ENCODE results near the gene TPCN2. TPM values are rescaled to one million over a fixed set of nuclear protein-coding genes. Genes with fewer than 3 reads are reported as not detected.

TPCN2 gene
- total RNA-seq, 1 experiment from 2014 or later, result 20.6 TPM

GRCh38 chr11:69164824-69165223 is 116.1 kb downstream of the TPCN2 start:
- H3K9me3 ChIP-seq (ENCODE audit: control insufficient read depth, insufficient read depth, low read depth, low read length), result no peaks in the 10 kb centered on the region
- intact Hi-C loops (cut with micrococcal nuclease; ENCODE audit: unreplicated experiment) (no loop called here), in situ Hi-C loops (cut with HindIII; ENCODE audit: low pct_unique_long_range_greater_than_20kb, low sequenced_read_pairs) (no loop called here)
- no peaks in the 10 kb centered on the region for H3K36me3 ChIP-seq (ENCODE audit: control insufficient read depth, insufficient read depth, low read length)
- ChIA-PET POLR2A (no interaction called here), CTCF (no interaction called here)
- peaks cover 14% of the 10 kb centered on the region for H3K4me1 ChIP-seq (ENCODE audit: control insufficient read depth, insufficient read depth, low read length)
- H3K4me3 ChIP-seq (ENCODE audit: low read depth in 2 of 2, low read length in 2 of 2), result no peak overlapping the region
- no peak overlapping the region for H3K27ac ChIP-seq (ENCODE audit: low read length)
- TF ChIP-seq TCF7L2 (IDR thresholded peaks at IDR 0.05; ENCODE audit: low read depth, low read length) (no peak), REST (IDR thresholded peaks at IDR 0.05; ENCODE audit: insufficient read depth in 1 of 2, low read depth in 2 of 2, low read length in 1 of 2) (no peak), POLR2AphosphoS5 (IDR thresholded peaks at IDR 0.05; ENCODE audit: low read depth, low read length) (no peak), CTCF (IDR thresholded peaks at IDR 0.05) (no peak), SIN3A (IDR thresholded peaks at IDR 0.05; ENCODE audit: borderline replicate concordance, insufficient read depth, low read depth, low read length) (no peak)
- DNase-seq (ENCODE audit: low read depth, low spot score) (no peak), ATAC-seq (no peak)
- H3K27me3 ChIP-seq (ENCODE audit: control insufficient read depth, insufficient read depth, low read length), result no peaks in the 10 kb centered on the region
- no TSS peak for BruUV-seq (replicated peaks)

DNA sequence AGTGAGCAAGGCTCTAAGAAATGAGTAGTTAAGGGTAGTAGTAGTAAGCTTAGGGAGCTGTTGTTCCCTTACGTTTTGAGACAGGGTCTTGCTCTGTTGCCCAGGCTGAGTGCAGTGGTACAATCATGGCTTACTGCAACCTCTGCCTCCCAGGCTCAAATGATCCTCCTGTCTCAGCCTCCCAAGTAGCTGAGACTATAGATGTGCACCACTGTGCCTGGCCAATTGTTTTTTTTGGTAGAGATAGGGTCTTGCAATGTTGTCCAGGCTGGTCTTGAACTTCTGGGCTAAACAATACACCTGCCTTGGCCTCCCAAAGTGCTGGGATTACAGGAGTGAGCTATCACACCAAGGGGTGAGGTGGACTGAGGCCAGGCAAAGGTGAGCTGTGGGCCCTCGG is 117.0 kb downstream of the TPCN2 start:
- intact Hi-C loops (cut with micrococcal nuclease; ENCODE audit: unreplicated experiment) (no loop called here), in situ Hi-C loops (cut with HindIII; ENCODE audit: low pct_unique_long_range_greater_than_20kb, low sequenced_read_pairs) (no loop called here)
- Histone ChIP-seq H3K4me3 (ENCODE audit: low read depth in 2 of 2, low read length in 2 of 2) (no peak overlapping the region), H3K27me3 (ENCODE audit: control insufficient read depth, insufficient read depth, low read length) (no peaks in the 10 kb centered on the region), H3K27ac (ENCODE audit: low read length) (no peak overlapping the region), H3K4me1 (ENCODE audit: control insufficient read depth, insufficient read depth, low read length) (peaks cover 14% of the 10 kb centered on the region), H3K9me3 (ENCODE audit: control insufficient read depth, insufficient read depth, low read depth, low read length) (no peaks in the 10 kb centered on the region), H3K36me3 (ENCODE audit: control insufficient read depth, insufficient read depth, low read length) (no peaks in the 10 kb centered on the region)
- POLR2A ChIA-PET, result no interaction called here
- no TSS peak for BruUV-seq (replicated peaks)
- CTCF ChIA-PET, result no interaction called here
- TF ChIP-seq CTCF (IDR thresholded peaks at IDR 0.05) (no peak), REST (IDR thresholded peaks at IDR 0.05; ENCODE audit: insufficient read depth in 1 of 2, low read depth in 2 of 2, low read length in 1 of 2) (no peak), SIN3A (IDR thresholded peaks at IDR 0.05; ENCODE audit: borderline replicate concordance, insufficient read depth, low read depth, low read length) (no peak), TCF7L2 (IDR thresholded peaks at IDR 0.05; ENCODE audit: low read depth, low read length) (no peak), POLR2AphosphoS5 (IDR thresholded peaks at IDR 0.05; ENCODE audit: low read depth, low read length) (no peak)
- ATAC-seq (no peak), DNase-seq (ENCODE audit: low read depth, low spot score) (no peak)
